ENCODE measurements around the gene LRSAM1.
A peak's percentile ranks its signal among the peaks of the same experiment; 100 is the strongest.

LRSAM1 gene

DNA sequence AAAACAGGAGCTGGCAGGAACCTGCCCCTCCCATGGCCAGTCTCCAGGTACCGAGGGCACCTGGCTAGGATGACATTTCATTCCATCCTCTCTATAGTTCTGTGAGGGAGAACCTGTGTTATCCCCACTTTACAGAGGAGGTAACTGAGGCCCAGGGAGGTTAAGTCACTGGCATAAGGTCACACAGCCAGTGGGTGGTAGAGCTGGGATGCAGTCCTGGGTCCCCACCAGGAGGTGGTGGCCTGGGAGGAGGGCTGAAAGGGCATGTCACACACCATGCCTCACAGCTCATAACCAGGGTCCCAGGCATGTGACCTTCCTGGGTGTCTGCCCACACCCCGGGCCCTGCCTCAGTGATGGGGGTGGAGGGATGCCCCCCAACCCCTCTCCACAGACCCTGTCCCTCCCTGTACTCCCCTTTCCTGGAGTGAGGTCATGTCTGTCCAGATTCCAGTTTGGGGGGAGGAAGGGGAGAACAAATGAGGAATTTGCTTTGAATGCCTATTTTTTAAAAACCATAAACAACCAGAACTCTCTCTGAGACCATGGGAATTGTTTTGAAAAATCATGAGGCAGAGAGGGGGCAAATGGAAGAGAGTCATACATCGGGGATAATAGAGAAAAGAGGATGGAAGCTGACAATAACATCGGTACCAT, 83.1 kb downstream of the LRSAM1 start:
- no peak overlapping the region for H3K4me3 ChIP-seq (ENCODE audit: low read depth, low read length)
- TF ChIP-seq CTCF (IDR thresholded peaks at IDR 0.05; ENCODE audit: low read depth, low read length), result no peak

DNA sequence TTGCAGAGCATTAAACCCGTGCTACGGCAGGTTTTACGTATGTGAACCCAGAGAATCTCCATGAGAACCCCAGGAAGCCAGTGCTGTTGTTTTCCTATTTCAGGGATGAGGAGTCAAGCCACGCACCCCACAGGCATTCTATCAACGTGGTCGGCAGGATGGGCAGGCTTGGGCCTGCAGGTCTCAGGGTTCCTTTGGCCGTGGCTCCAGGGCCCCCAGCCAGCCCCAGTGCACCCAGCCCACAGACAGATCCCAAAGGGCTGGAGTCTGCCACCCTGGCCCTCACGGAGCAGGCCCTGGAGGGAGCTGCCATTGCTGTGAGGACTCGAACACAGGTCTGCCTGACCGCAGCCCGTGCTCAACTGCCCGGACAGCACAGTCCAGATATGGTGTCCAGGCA, 83.6 kb downstream of the LRSAM1 start:
- H3K4me3 ChIP-seq (ENCODE audit: low read depth, low read length), result no peak overlapping the region
- no peak for TF ChIP-seq CTCF (IDR thresholded peaks at IDR 0.05; ENCODE audit: low read depth, low read length)

GRCh38 chr9:127535396-127535795, 84.1 kb downstream of the LRSAM1 start:
- H3K4me3 ChIP-seq (ENCODE audit: low read depth, low read length), result no peak overlapping the region
- TF ChIP-seq CTCF (IDR thresholded peaks at IDR 0.05; ENCODE audit: low read depth, low read length), result no peak

DNA sequence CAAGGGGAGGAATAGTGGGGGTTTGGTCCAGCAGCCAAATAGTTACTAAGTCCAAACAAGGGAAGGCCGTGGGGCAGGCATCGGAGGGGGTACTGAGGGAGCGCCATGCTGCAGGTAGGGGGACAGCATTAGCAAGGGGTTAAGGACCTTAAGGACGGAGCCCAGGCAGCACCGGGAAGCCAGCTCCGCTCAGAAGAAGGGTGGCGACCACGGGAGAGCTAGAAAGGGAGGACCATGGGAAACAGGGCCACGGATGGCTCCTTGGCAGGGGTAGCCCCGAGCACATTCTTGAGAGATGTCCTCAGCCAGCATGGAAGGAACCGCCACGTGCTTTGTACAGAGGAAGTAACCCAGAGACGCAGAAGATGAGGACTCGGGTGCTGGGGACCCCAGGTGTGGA, 84.5 kb downstream of the LRSAM1 start:
- no peak overlapping the region for H3K4me3 ChIP-seq (ENCODE audit: low read depth, low read length)
- TF ChIP-seq CTCF (IDR thresholded peaks at IDR 0.05; ENCODE audit: low read depth, low read length), result no peak

GRCh38 chr9:127536499-127536898, 85.2 kb downstream of the LRSAM1 start:
- no peak overlapping the region for H3K4me3 ChIP-seq (ENCODE audit: low read depth, low read length)
- TF ChIP-seq CTCF (IDR thresholded peaks at IDR 0.05; ENCODE audit: low read depth, low read length), result no peak

- no peak for TF ChIP-seq CTCF (IDR thresholded peaks at IDR 0.05; ENCODE audit: low read depth, low read length)
- no peak overlapping the region for H3K4me3 ChIP-seq (ENCODE audit: low read depth, low read length)
Observed at GRCh38 chr9:127537014-127537413, 85.7 kb downstream of the LRSAM1 start.

DNA sequence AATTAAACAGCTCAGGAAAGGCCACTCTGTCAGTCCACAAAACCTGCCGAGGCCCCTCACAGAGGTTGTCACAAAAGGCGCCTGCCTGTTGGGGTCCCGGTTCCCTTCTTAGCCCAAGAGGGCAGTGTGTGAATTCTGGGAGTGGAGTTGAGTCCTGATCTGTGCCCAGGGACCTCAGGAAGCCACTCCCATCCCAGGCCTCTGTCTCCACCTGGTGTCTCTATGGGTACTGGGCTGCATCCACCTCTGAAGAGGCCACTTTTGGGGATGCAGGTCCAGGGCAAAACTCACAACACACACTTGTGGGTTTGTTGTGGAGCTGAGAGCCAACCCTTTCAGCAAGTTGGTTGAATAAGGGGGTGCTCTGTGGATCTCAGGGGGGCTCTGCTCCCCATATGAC, 86.5 kb downstream of the LRSAM1 start:
- TF ChIP-seq CTCF (IDR thresholded peaks at IDR 0.05; ENCODE audit: low read depth, low read length), result 0 out of 2 replicates have a peak, but pooled peaks have one; percentile 4
- no peak overlapping the region for H3K4me3 ChIP-seq (ENCODE audit: low read depth, low read length)

Data from WI38 (cell line).